Tongue (tissue), 3 donors: ENCODE data around the gene BAAT. TPM values are rescaled to one million over a fixed set of nuclear protein-coding genes. Genes with fewer than 3 reads are reported as not detected.

Experiments used
- DNase-seq: peaks from one replicate; pipeline ENCODE4 v3.0.0-alpha.2; 2015
- small RNA-seq: library from RNA; depleted of rRNA; stranded (forward); fragments of <200 nt; gene quantifications from one replicate; pipeline ENCODE3, GENCODE V24; 2014; ENCODE audit warnings: low replicate concordance
- total RNA-seq: library from RNA; depleted of rRNA; stranded (reverse); fragments of >200 nt; gene quantifications from one replicate; pipeline ENCODE4 v1.2.3, GENCODE V29; 2014

Gene BAAT
- total RNA-seq, 1 donor from 2014 or later = 0.41 TPM

DNA sequence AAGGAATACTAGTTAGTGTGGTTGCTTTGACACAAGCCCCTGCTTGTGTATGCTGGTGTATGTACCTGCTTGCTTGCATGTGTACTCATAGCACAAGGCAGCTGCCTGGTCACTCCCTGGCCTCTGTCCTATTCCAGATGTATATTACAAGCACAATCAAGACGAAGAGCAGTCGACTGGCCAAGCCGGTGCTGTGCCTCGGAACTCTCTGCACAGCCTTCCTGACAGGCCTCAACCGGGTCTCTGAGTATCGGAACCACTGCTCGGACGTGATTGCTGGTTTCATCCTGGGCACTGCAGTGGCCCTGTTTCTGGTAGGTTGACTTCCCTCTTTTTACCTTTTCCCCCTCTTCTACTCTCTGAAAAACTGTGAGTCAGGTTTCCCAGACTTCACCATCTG is 72.1 kb downstream of the BAAT start:
- DNase-seq = no peak

DNA sequence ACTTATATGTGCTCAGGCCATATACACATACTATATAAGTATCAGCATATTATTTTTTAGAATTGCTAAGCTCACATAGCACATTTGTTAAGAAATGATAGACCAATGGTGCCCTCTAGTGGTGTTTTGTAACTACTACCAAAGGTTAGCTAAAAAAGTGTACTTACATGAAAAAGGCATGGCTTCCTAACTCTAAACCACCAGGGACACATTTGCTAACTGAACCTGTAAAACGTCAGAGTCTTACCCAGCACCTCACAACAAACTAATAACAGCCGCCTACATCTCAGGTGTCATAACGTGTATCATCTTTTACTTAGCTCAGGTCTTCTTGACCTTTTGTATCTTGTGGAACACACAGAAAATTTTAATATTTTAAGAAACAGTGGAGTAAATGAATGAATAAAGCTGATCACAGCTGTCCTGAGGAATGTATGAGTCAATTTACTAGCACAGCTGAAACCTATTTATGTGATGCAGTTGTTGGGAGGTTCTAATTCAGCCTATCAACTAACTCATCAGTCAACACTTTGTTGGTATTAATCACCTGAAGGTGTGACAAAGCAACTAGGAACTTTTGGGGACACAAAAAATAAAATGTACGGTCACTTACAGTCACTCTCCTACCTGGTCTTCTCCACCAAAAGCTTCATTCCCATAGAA is 72.9 kb downstream of the BAAT start:
- peak; percentile 93 for DNase-seq

DNA sequence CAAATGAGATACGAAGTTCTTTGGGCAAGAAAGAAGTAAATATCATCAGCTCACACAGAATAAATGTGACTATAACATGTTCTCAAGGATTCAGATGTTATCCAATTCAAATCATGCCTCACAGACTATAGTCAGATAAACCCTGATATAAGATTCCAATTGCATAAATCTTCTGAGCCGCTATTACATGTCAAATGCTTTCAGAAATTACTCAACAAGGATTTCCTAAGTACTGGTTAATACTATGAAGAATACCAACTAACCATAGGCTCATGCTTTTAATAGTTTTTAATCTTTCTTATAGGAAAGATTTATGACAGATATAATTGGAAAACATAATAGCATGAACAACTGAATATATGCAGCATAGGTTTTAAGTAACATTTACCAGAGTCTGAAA is 73.6 kb downstream of the BAAT start:
- no peak for DNase-seq

Small RNA genes lying within 50 kb of the gene (small RNA-seq; reads per million reads assigned to genes)
- not detected for gene RF00322

Other genes with a start within 250 kb of the BAAT start
- 29.2 TPM for gene MRPL50, start 13.6 kb upstream of the BAAT start, total RNA-seq
- gene ZNF189, start 13.8 kb upstream of the BAAT start, total RNA-seq = 31.8 TPM
- not detected for gene ALDOB, start 50.8 kb upstream of the BAAT start, total RNA-seq
- 35.1 TPM for gene RNF20, start 148.8 kb upstream of the BAAT start, total RNA-seq
- not detected for gene PPP3R2, start 210.0 kb upstream of the BAAT start, total RNA-seq